Measurements from ENCODE around the gene BAZ1B.
"Not testable (repeated sequence)": the region's sequence is repeated elsewhere in the genome, so short reads cannot be mapped to it uniquely, and the experiment has no call there.

- not testable (repeated sequence) for TF ChIP-seq CTCF, EP300 (IDR thresholded peaks at IDR 0.05)
These were observed 28.0 kb upstream of the BAZ1B start for GRCh38 chr7:73550093-73550492.
